Activated naive CD4-positive, alpha-beta T cell treated with anti-CD3 and anti-CD28 coated beads for 36 hours (primary cell): ENCODE results near the gene TTC31. TPM values are rescaled to one million over a fixed set of nuclear protein-coding genes. Genes with fewer than 3 reads are reported as not detected.
"Not testable (repeated sequence)": the region's sequence is repeated elsewhere in the genome, so short reads cannot be mapped to it uniquely, and the experiment has no call there.

Experiments used
- CTCF ChIA-PET: fragments of 350-600 bp; sonication (Branson Sonifier 250); formaldehyde crosslinking; loops from one replicate; lab custom pipeline; 2021; ENCODE audit warnings: antibody characterized with exemption; lab: Charles Lee
- DNase-seq: peaks from one replicate; pipeline ENCODE4 v3.0.0-alpha.2; 2020
- H3K27ac Mint-ChIP-seq: one replicate; pipeline ENCODE4 v1.8.0; 2021; ENCODE audit warnings: mild to moderate bottlenecking, mixed read lengths
- H3K27me3 Mint-ChIP-seq: one replicate; pipeline ENCODE4 v1.8.0; 2021; ENCODE audit warnings: low read depth, mixed read lengths
- H3K36me3 Mint-ChIP-seq: one replicate; pipeline ENCODE4 v1.8.0; 2021; ENCODE audit warnings: low read depth, mixed read lengths
- H3K4me1 Mint-ChIP-seq: one replicate; pipeline ENCODE4 v1.8.0; 2021; ENCODE audit warnings: low read depth, mixed read lengths
- H3K4me3 Mint-ChIP-seq: one replicate; pipeline ENCODE4 v1.8.0; 2021; ENCODE audit warnings: mild to moderate bottlenecking, moderate library complexity, mixed read lengths
- H3K9me3 Mint-ChIP-seq: one replicate; pipeline ENCODE4 v1.8.0; 2021; ENCODE audit warnings: mixed read lengths
- intact Hi-C: fragments of 100-400 bp; cut with micrococcal nuclease; formaldehyde crosslinking; loops from one replicate; pipeline ENCODE4 v1.15.1; 2023
- total RNA-seq, 2 experiments: library from RNA; stranded (reverse); gene quantifications; one replicate each; pipeline ENCODE4 v1.2.3, GENCODE V29; 2021

Gene TTC31
- total RNA-seq, 2 experiments from 2014 or later = 29.5 to 30.6 TPM

DNA sequence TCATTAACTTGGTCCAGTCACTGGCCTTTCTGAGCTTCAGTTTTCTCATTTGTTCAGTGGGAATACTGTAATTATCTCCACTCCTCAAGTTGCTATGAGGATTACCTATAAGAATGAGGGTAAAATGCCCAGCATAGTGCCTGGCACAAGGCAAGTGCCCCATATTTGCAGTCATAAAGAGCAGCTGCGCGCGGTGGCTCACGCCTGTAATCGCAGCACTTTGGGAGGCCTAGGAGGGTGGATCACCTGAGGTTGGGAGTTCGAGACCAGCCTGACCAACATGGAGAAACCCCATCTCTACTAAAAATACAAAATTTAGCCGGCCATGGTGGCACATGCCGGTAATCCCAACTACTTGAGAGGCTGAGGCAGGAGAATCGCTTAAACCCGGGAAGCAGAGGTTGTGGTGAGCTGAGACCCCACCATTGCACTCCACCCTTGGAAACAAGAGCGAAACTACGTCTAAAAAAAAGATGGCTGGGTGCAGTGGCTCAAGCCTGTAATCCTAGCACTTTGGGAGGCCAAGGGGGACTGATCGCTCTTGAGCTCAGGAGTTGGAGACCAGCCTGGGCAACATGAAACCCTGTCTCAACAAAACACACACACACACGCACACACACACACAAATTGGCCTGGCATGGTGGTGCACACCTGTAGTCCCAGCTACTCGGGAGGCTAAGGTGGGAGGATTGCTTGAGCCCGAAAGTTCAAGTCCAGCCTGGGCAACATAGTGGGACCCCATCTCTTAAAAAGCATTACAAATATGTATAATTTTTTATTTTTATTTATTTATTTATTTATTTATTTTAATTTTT is 40.2 kb upstream of the TTC31 start:
- H3K4me1 Mint-ChIP-seq = peaks cover 15% of the 10 kb centered on the region
- H3K36me3 Mint-ChIP-seq, H3K27ac Mint-ChIP-seq, intact Hi-C loops, DNase-seq, H3K9me3 Mint-ChIP-seq: not testable (repeated sequence)
- H3K27me3 Mint-ChIP-seq = peaks cover 37% of the 10 kb centered on the region
- H3K4me3 Mint-ChIP-seq = peak overlapping the region; percentile 59
- CTCF ChIA-PET = interaction anchor here (0.6 to 0.7 kb wide), 2 partner anchors 12 to 147 kb away, joined by 3 read pairs; partner anchors contain the start of gene INO80B

DNA sequence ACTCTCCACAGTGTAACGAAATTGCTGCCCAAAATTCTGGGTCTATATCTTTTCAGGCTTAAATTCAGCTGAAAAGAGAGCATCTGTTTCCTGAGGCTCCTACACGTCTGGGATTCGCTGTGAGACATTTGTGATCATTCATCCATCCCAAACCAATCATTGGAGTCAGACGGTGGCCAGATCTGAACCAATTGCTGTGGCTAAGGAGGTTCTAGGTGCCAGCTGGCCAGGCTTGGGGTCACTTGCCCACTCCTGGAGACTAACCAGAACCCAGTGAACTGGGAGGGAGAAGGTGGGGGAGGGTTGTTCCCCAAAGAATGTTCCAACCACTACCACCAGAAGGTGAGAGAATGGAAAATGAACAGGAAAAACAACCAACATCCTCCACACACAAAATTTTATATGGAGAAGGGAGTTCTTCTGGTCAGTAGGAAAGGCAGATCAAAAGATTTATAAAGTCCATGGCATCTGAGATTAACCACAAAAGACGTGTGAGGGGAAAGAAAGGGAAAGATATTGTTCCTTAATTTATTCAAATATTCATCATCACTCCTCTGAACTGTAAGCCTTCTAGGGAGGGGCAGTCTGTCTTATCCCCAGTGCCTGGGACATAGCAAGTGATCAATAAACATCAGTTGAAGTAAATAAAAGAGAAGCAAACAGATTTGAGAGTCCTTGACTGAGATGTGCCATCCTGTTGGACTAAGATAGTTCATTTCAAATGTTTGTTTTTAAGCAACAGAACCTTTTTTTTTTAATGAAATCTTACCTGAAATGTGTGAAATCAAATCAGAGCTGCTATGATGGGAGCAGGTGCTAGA is 38.2 kb upstream of the TTC31 start:
- Mint-ChIP-seq H3K4me3 (no peak overlapping the region), H3K9me3 (no peaks in the 10 kb centered on the region), H3K27ac (no peak overlapping the region), H3K27me3 (peaks cover 22% of the 10 kb centered on the region), H3K36me3 (no peaks in the 10 kb centered on the region), H3K4me1 (peaks cover 15% of the 10 kb centered on the region)
- intact Hi-C loops = no loop called here
- CTCF ChIA-PET = interaction anchor here (1.1 kb wide), 1 partner anchor 10 kb away, joined by 3 read pairs; the partner anchor contains the start of gene INO80B
- no peak for DNase-seq

- no peak for DNase-seq
- H3K27me3 Mint-ChIP-seq = peaks cover 8% of the 10 kb centered on the region
- CTCF ChIA-PET = no interaction called here
- peaks cover 1% of the 10 kb centered on the region for H3K4me1 Mint-ChIP-seq
- intact Hi-C loops = no loop called here
- H3K27ac Mint-ChIP-seq = no peak overlapping the region
- no peak overlapping the region for H3K4me3 Mint-ChIP-seq
- no peaks in the 10 kb centered on the region for H3K36me3 Mint-ChIP-seq
- no peaks in the 10 kb centered on the region for H3K9me3 Mint-ChIP-seq
These were observed 35.5 kb upstream of the TTC31 start for GRCh38 chr2:74447230-74447999.

DNA sequence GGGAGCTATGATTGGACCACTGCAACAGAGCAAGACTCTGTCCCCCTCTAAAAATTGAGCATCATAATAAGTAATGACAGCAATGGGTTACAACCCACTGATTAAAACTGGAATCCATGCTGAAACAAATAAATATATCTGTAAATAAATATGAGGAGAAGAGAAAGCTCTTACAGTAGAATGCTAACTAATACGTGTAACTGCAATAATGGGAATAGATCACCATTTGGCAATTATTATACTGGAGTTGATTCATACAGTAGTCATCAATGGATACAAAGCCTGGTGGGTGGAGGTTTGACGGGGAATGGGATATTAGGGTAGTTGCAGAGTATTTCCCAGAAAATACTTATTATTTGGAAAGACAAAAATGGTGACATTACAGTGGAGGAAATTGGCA is 34.1 kb upstream of the TTC31 start:
- Mint-ChIP-seq H3K9me3 (no peaks in the 10 kb centered on the region), H3K36me3 (no peaks in the 10 kb centered on the region), H3K27ac (no peak overlapping the region), H3K4me3 (no peak overlapping the region), H3K27me3 (peaks cover 4% of the 10 kb centered on the region), H3K4me1 (peaks cover 7% of the 10 kb centered on the region)
- CTCF ChIA-PET = no interaction called here
- intact Hi-C loops = no loop called here
- DNase-seq = no peak

GRCh38 chr2:74450570-74451190 is 32.2 kb upstream of the TTC31 start:
- Mint-ChIP-seq H3K4me1 (peaks cover 20% of the 10 kb centered on the region), H3K4me3 (no peak overlapping the region), H3K9me3 (no peaks in the 10 kb centered on the region), H3K27me3 (no peaks in the 10 kb centered on the region), H3K27ac (no peak overlapping the region), H3K36me3 (no peaks in the 10 kb centered on the region)
- CTCF ChIA-PET = no interaction called here
- intact Hi-C loops = loop anchor here (10.0 kb wide), 1 partner anchor 1336 kb away; the partner anchor contains the start of gene RAB11FIP5
- no peak for DNase-seq

DNA sequence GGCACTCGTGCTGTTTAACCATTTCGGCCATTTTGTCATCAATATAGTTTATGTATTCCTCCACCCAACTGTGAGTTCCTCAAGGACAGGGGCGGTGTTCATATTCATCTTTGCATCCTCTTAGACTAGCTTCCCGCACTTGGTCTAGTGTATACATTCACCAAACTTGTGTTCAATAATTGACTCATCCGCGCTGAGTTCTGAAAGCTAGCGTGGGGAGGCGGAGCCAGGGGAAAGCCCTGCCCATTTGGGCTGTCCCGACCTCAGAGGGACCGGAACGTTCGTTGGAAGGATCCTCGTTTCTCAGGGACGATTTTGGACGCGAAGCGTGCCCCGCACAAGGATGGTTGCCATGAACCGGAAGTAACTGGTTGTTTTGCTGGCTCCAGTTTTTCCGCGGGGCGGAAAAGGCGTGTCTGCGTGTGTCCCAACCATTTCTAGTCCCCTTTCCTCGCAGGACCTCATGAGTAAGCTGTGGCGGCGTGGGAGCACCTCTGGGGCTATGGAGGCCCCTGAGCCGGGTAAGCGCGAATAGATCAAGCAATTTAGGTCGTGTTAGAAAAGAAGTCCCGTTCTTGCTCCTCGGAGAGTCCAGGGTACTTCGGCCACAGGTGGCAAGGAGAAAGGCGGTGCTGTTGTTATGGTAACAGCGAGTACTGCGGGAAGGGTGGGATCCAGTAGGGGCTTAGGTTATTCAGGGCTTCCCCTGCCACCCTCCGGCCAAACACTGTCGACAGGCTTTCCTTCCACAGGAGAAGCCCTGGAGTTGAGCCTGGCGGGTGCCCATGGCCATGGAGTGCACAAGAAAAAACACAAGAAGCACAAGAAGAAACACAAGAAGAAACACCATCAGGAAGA is 28.0 kb upstream of the TTC31 start, which contains the start of gene INO80B:
Gene INO80B (plus strand): TSS at position 434 of the 858 bp plus-strand sequence. CDS start 30 bp downstream, at position 464.
- CTCF ChIA-PET = interaction anchor here (0.6 to 2.7 kb wide), 10 partner anchors 11 to 205 kb away, joined by 3 to 10 read pairs (median 4); partner anchors contain the start of genes CCDC142 and TTC31

DNA sequence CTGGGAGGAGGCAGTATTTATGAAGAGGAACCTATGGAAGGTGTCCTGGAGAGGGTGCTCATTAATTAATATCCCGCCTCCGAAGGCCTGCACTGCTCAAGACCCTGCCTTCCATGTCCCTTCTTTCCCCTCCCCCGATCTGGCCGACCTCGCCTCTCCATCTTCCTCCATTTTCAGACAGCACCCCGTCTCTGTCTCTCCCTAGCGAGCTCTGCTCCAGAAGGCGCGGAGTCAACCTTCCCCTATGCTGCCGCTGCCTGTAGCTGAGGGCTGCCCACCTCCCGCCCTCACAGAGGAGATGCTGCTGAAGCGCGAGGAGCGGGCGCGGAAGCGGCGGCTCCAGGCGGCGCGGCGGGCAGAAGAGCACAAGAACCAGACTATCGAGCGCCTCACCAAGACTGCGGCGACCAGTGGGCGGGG is 25.7 kb upstream of the TTC31 start:
- intact Hi-C loops = loop anchor here (1.0 to 10.0 kb wide), 7 partner anchors 205 to 1342 kb away; partner anchors contain the start of genes CCT7, DGUOK, HK2 and PRADC1
- peak overlapping the region; percentile 92 for H3K4me3 Mint-ChIP-seq
- peaks cover 9% of the 10 kb centered on the region for H3K36me3 Mint-ChIP-seq
- H3K27me3 Mint-ChIP-seq = no peaks in the 10 kb centered on the region
- no peak for DNase-seq
- peak overlapping the region; percentile 99 for H3K27ac Mint-ChIP-seq
- no peaks in the 10 kb centered on the region for H3K9me3 Mint-ChIP-seq
- CTCF ChIA-PET = interaction anchor here (1.1 to 2.7 kb wide), 3 partner anchors 10 to 131 kb away, joined by 3 to 6 read pairs (median 5); partner anchors contain the start of genes CCDC142 and TTC31
- H3K4me1 Mint-ChIP-seq = peaks cover 47% of the 10 kb centered on the region

More for the DNA sequence above, 28.0 kb upstream of the TTC31 start, which contains the start of gene INO80B:
- Mint-ChIP-seq H3K4me3 (peak within 1 kb of the TSS; percentile 92), H3K36me3 (peaks cover 8% of the 10 kb centered on the region), H3K27me3 (no peaks in the 10 kb centered on the region), H3K27ac (peak within 1 kb of the TSS; percentile 99), H3K9me3 (no peaks in the 10 kb centered on the region), H3K4me1 (peaks cover 43% of the 10 kb centered on the region)
- peak; percentile 99 for DNase-seq
- intact Hi-C loops = loop anchor here (1.0 to 10.0 kb wide), 15 partner anchors 10 to 1340 kb away; partner anchors contain the start of genes ALMS1, AUP1, C2orf81 and CCT7

GRCh38 chr2:74457549-74458131 is 25.2 kb upstream of the TTC31 start:
- H3K4me3 Mint-ChIP-seq = peak overlapping the region; percentile 92
- H3K9me3 Mint-ChIP-seq = no peaks in the 10 kb centered on the region
- DNase-seq = peak; percentile 79
- intact Hi-C loops = loop anchor here (1.0 to 10.0 kb wide), 15 partner anchors 15 to 1343 kb away; partner anchors contain the start of genes AUP1, CCT7, DGUOK and DOK1
- peak overlapping the region; percentile 99 for H3K27ac Mint-ChIP-seq
- H3K36me3 Mint-ChIP-seq = peaks cover 9% of the 10 kb centered on the region
- no peaks in the 10 kb centered on the region for H3K27me3 Mint-ChIP-seq
- CTCF ChIA-PET = interaction anchor here (1.0 to 1.9 kb wide), 4 partner anchors 9 to 130 kb away, joined by 3 to 5 read pairs (median 4); partner anchors contain the start of genes CCDC142 and TTC31
- H3K4me1 Mint-ChIP-seq = peaks cover 44% of the 10 kb centered on the region

GRCh38 chr2:74458132-74458937 is 24.5 kb upstream of the TTC31 start, which contains the start of gene WBP1:
Gene WBP1, plus strand, starts transcription at chr2:74458438. Its CDS starts 165 bp downstream, at chr2:74458603.
- no peaks in the 10 kb centered on the region for H3K9me3 Mint-ChIP-seq
- CTCF ChIA-PET = interaction anchor here (0.6 to 1.9 kb wide), 8 partner anchors 8 to 1279 kb away, joined by 3 to 5 read pairs (median 3); partner anchors contain the start of genes CCDC142 and TTC31
- peak within 1 kb of the TSS; percentile 92 for H3K4me3 Mint-ChIP-seq
- peaks cover 43% of the 10 kb centered on the region for H3K4me1 Mint-ChIP-seq
- H3K36me3 Mint-ChIP-seq = peaks cover 9% of the 10 kb centered on the region
- peak within 1 kb of the TSS; percentile 99 for H3K27ac Mint-ChIP-seq
- peak; percentile 100 for DNase-seq
- H3K27me3 Mint-ChIP-seq = no peaks in the 10 kb centered on the region
- intact Hi-C loops = loop anchor here (1.0 to 10.0 kb wide), 14 partner anchors 14 to 1344 kb away; partner anchors contain the start of genes AUP1, CCT7, DGUOK and DOK1
